OCI-LY7 (cell line): Measurements from ENCODE around the gene ADPRM. TPM values are rescaled to one million over a fixed set of nuclear protein-coding genes. Genes with fewer than 3 reads are reported as not detected.

Source experiments
- Bru-seq: library from RNA; stranded (reverse); fragments of 400-500 nt; gene quantifications from one replicate; lab custom pipeline; 2021; lab: Mats Ljungman, UMichigan
- BruChase-seq, 2 experiments: library from RNA; stranded (reverse); fragments of 400-500 nt; gene quantifications; one replicate each; lab custom pipeline; 2021; lab: Mats Ljungman, UMichigan
- BruUV-seq: library from RNA; stranded (reverse); fragments of 400-500 nt; replicated peaks from 2 replicates; lab custom pipeline; 2021; lab: Mats Ljungman, UMichigan
- CTCF ChIA-PET: fragments of 300-600 bp; sonication (Branson Sonifier 250); formaldehyde crosslinking; loops from one replicate; lab custom pipeline; 2022; ENCODE audit warnings: antibody characterized with exemption; ENCODE audit not compliant: unreplicated experiment; lab: Charles Lee
- POLR2A ChIA-PET: fragments of 300-600 bp; sonication (Branson Sonifier 250); formaldehyde crosslinking; loops from one replicate; lab custom pipeline; 2022; ENCODE audit warnings: antibody characterized with exemption; lab: Charles Lee
- DNase-seq: peaks from one replicate; pipeline ENCODE4 v3.0.0-alpha.2; 2015; ENCODE audit warnings: low spot score
- H2AFZ ChIP-seq: fragments of 200-600 bp; sonication (generic), shearing (Covaris generic); 2 replicates; pipeline ENCODE4 v1.6.1; 2014; ENCODE audit warnings: mild to moderate bottlenecking, antibody characterized with exemption, low read length, moderate library complexity
- H3K27ac ChIP-seq: fragments of 200-600 bp; sonication (generic); 2 replicates; pipeline ENCODE4 v1.5.1; 2014; ENCODE audit warnings: mixed run types, low read depth, mild to moderate bottlenecking, moderate library complexity, low read length, inconsistent platforms; ENCODE audit not compliant: poor library complexity, severe bottlenecking
- H3K36me3 ChIP-seq: fragments of 200-600 bp; sonication (generic); 2 replicates; pipeline ENCODE4 v1.6.1; 2014; ENCODE audit warnings: mild to moderate bottlenecking, antibody characterized with exemption, low read length, moderate library complexity, mixed read lengths; ENCODE audit not compliant: insufficient read depth
- H3K4me1 ChIP-seq: fragments of 200-600 bp; sonication (generic); 2 replicates; pipeline ENCODE4 v1.5.1; 2014; ENCODE audit warnings: mild to moderate bottlenecking, low read length; ENCODE audit not compliant: insufficient read depth, poor library complexity, severe bottlenecking
- H3K4me2 ChIP-seq: fragments of 200-600 bp; sonication (generic); 2 replicates; pipeline ENCODE4 v1.6.1; 2014; ENCODE audit warnings: mild to moderate bottlenecking, low read length
- H3K4me3 ChIP-seq: fragments of 200-600 bp; sonication (generic); 2 replicates; pipeline ENCODE4 v1.5.1; 2014; ENCODE audit warnings: mild to moderate bottlenecking, low read depth, low read length; ENCODE audit not compliant: poor library complexity, severe bottlenecking
- H3K79me2 ChIP-seq: fragments of 200-600 bp; sonication (generic); 2 replicates; pipeline ENCODE4 v1.6.1; 2016; ENCODE audit warnings: low read depth, mild to moderate bottlenecking, low read length, moderate library complexity, mixed read lengths; ENCODE audit not compliant: insufficient read depth
- H3K9me2 ChIP-seq: fragments of 200-600 bp; sonication (generic); 2 replicates; pipeline ENCODE4 v1.6.1; 2016; ENCODE audit warnings: mild to moderate bottlenecking, low read length, mixed read lengths; ENCODE audit not compliant: insufficient read depth
- H3K9me3 ChIP-seq: fragments of 200-600 bp; sonication (generic); 2 replicates; pipeline ENCODE4 v1.6.1; 2014; ENCODE audit warnings: mild to moderate bottlenecking, mixed run types, low read length, mixed read lengths
- H4K20me1 ChIP-seq: fragments of 200-600 bp; sonication (generic); 2 replicates; pipeline ENCODE4 v1.6.1; 2014; ENCODE audit warnings: mild to moderate bottlenecking, antibody characterized with exemption, low read length, moderate library complexity, mixed read lengths; ENCODE audit not compliant: insufficient read depth
- EZH2phosphoT487 ChIP-seq: fragments of 200-600 bp; sonication (generic); IDR thresholded peaks from 2 replicates; pipeline ENCODE4 v1.6.1; 2018; ENCODE audit warnings: low read depth, borderline replicate concordance, mild to moderate bottlenecking, mixed run types, antibody characterized with exemption, low read length, moderate library complexity, mixed read lengths
- intact Hi-C: fragments of 100-400 bp; cut with micrococcal nuclease; formaldehyde crosslinking; loops from one replicate; pipeline ENCODE4 v1.10.0; 2022; ENCODE audit not compliant: unreplicated experiment
- long read RNA-seq: library from polyadenylated mRNA; stranded (forward); transcript quantifications from one replicate; pipeline ENCODE4 v2.0.0, GENCODE V29; 2022
- total RNA-seq, 2 experiments: library from RNA; depleted of rRNA in 1 of 2; stranded (reverse); fragments of >200 nt in 1 of 2; shearing (Covaris generic) in 1 of 2; gene quantifications; 2 replicates each; pipeline ENCODE4 v1.2.3, GENCODE V29; 2014 to 2022
- TF ChIP-seq, protein P1 (sequence below): fragments of 200-600 bp; sonication (generic); conservative IDR thresholded peaks from 2 replicates; pipeline ENCODE4 v1.5.1; 2014; ENCODE audit warnings: mild to moderate bottlenecking, antibody characterized with exemption, low read length, moderate library complexity, mixed read lengths

Gene ADPRM
- total RNA-seq (2014; rRNA removed; shearing (Covaris generic)) (5.3 and 5.5 TPM in 2 replicates), total RNA-seq (2022) (6.5 and 7.0 TPM in 2 replicates), Bru-seq, nascent RNA (percentile 71 among the genes with signal in this experiment), BruChase-seq, experiment 1, labeled RNA remaining after a 6-hour chase (percentile 47 among the genes with signal in this experiment), BruChase-seq, experiment 2, labeled RNA remaining after a 2-hour chase (percentile 49 among the genes with signal in this experiment)
- long read RNA-seq, partial matches to known transcripts = 3 of 12 reads
- long read RNA-seq, other reads (novel, unspliced or antisense) = 2 of 12 reads

DNA sequence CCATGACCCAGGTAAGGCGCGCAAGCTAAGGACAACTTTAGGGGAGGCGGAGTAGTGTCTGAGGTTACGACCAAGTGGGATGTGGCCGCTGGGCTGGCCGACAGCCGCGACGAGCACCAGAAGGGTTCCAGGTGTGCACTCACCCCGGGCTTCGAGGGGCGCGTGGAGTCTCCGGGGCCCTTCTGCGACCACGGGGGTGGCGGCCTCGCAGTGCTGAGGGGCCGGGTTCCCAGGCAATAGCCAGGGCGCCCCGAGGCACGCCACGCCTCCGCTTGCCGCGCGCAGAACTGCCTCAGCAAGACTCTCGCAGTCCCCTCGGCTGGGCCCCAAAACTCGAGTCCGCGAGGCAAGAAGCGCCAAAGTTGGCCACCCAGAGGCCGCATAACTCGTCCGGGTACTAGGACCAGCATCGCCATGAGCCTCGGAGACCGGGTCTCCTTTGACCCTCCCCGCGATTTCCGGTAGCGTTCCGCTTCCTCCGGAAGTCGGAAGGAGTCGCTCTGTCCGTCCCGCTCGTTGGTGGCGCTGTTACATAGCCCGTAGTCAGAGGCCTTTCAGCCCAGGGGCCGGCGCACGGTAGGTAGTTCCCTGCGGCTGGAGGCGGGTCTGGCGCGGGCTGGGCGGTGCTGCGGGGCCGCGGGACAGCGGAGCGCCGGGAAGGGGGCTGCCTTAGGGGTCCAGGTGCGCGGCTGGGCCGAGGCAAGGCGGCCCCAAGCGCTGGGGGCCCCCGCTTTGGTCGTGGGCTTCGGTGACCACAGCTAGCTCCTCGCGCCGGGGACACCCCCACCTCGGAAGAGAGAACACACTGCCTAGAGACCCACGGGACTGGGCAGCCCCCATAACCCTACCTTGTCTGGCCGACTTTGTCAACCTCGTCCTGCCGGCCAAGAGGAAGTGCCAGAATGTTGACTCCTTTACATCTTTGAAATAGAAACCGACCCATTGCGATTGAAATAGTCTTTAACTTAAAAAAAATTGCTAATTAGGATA, at the start of gene ADPRM, which contains the start of gene SCO1:
Gene ADPRM, plus strand, starts transcription at position 503 of the 990 bp plus-strand sequence. CDS start 7,333 bp downstream, outside the sequence.
Gene SCO1, minus strand, starts transcription at position 442 of the 990 bp plus-strand sequence. Its CDS starts 26 bp downstream, at position 416.
- Histone ChIP-seq H3K9me2 (no peaks in the 10 kb centered on the region), H3K27ac (peak within 1 kb of the TSS; percentile 75), H2AFZ (peak within 1 kb of the TSS; percentile 86), H3K9me3 (no peaks in the 10 kb centered on the region), H3K4me2 (peak within 1 kb of the TSS; percentile 88), H3K4me1 (peaks cover 27% of the 10 kb centered on the region), H3K79me2 (peaks cover 64% of the 10 kb centered on the region), H3K36me3 (peaks cover 32% of the 10 kb centered on the region), H3K4me3 (peak within 1 kb of the TSS; percentile 95), H4K20me1 (peaks cover 16% of the 10 kb centered on the region; the same call in 1 of the 2 replicates)
- TF ChIP-seq, protein P1, sequence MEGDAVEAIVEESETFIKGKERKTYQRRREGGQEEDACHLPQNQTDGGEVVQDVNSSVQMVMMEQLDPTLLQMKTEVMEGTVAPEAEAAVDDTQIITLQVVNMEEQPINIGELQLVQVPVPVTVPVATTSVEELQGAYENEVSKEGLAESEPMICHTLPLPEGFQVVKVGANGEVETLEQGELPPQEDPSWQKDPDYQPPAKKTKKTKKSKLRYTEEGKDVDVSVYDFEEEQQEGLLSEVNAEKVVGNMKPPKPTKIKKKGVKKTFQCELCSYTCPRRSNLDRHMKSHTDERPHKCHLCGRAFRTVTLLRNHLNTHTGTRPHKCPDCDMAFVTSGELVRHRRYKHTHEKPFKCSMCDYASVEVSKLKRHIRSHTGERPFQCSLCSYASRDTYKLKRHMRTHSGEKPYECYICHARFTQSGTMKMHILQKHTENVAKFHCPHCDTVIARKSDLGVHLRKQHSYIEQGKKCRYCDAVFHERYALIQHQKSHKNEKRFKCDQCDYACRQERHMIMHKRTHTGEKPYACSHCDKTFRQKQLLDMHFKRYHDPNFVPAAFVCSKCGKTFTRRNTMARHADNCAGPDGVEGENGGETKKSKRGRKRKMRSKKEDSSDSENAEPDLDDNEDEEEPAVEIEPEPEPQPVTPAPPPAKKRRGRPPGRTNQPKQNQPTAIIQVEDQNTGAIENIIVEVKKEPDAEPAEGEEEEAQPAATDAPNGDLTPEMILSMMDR = peak; percentile 49
- TF ChIP-seq EZH2phosphoT487 = no peak
- peak; percentile 95 for DNase-seq
- ChIA-PET POLR2A (no interaction called here), CTCF (no interaction called here)
- intact Hi-C loops = no loop called here
- BruUV-seq = no TSS peak

DNA sequence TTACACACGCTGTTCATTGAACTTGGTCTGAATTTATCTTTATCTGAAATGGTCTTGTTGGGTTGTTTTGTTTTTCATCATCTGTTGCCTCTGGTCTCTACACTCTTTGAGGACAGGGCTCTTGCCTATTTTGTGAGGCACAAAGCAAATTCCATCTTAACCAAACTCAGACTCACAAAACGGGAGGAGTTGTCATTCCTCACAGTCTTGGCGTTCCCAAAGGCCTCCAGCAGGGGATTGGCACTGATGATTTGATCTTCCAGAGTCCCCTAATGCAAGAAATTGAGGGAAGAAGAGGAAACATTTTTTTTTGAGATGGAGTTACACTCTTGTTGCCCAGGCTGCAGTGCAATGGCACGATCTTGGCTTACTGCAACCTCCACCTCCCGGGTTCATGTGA, 49.0 kb upstream of the ADPRM start:
- Histone ChIP-seq H3K36me3 (no peaks in the 10 kb centered on the region), H3K9me2 (no peaks in the 10 kb centered on the region), H3K4me1 (no peaks in the 10 kb centered on the region), H3K4me2 (no peak overlapping the region), H3K9me3 (no peaks in the 10 kb centered on the region), H3K4me3 (no peak overlapping the region), H4K20me1 (no peaks in the 10 kb centered on the region), H3K27ac (no peak overlapping the region), H2AFZ (no peak overlapping the region), H3K79me2 (no peaks in the 10 kb centered on the region)
- TF ChIP-seq EZH2phosphoT487 = no peak
- TF ChIP-seq, protein P1 = no peak
- ChIA-PET POLR2A (no interaction called here), CTCF (no interaction called here)
- intact Hi-C loops = no loop called here
- BruUV-seq = no TSS peak
- no peak for DNase-seq
